ENCODE measurements around the gene CLEC2D. TPM values are rescaled to one million over a fixed set of nuclear protein-coding genes. Genes with fewer than 3 reads are reported as not detected.

Gene CLEC2D
- total RNA-seq, 1 experiment from 2014 or later = 2.9 TPM

GRCh38 chr12:9648701-9649531, 20.6 kb upstream of the CLEC2D start:
- peak overlapping the region; percentile 80 for H2AFZ ChIP-seq (ENCODE audit: low read length)
- H3K27ac ChIP-seq (ENCODE audit: low read length) = peak overlapping the region; percentile 87
- BruUV-seq (replicated peaks) = no TSS peak
- ChIA-PET POLR2A (ENCODE audit: unreplicated experiment) (no interaction called here), CTCF (no interaction called here)
- intact Hi-C loops (cut with micrococcal nuclease) = loop anchor here (2.0 to 5.0 kb wide), 3 partner anchors 14 to 73 kb away; no protein-coding TSS in a partner anchor
- H3F3A ChIP-seq (ENCODE audit: low read length, unreplicated experiment) = no peaks in the 10 kb centered on the region
- peak overlapping the region; percentile 89 for H3K4me2 ChIP-seq (ENCODE audit: low read length)
- no peaks in the 10 kb centered on the region for H3K27me3 ChIP-seq (ENCODE audit: low read length)
- no peak for ATAC-seq
- no peak for DNase-seq
- no peaks in the 10 kb centered on the region for H3K36me3 ChIP-seq (ENCODE audit: low read depth, low read length)
- peaks cover 28% of the 10 kb centered on the region for H3K4me1 ChIP-seq (ENCODE audit: insufficient read depth, low read length)
- H4K20me1 ChIP-seq (ENCODE audit: low read length) = no peaks in the 10 kb centered on the region
- H3K9me3 ChIP-seq (ENCODE audit: low read length) = no peaks in the 10 kb centered on the region
- H3K79me2 ChIP-seq (ENCODE audit: low read length) = peaks cover 42% of the 10 kb centered on the region
- no peak for TF ChIP-seq CTCF (conservative IDR thresholded peaks at IDR 0.05; ENCODE audit: low read depth, low read length)
- TF ChIP-seq EZH2phosphoT487 (IDR thresholded peaks at IDR 0.05; ENCODE audit: borderline replicate concordance, low read length) = no peak
- no peak for TF ChIP-seq EZH2 (IDR thresholded peaks at IDR 0.05; ENCODE audit: low read length, unreplicated experiment)
- peak overlapping the region; percentile 77 for H3K4me3 ChIP-seq (ENCODE audit: low read length)
- peak overlapping the region; percentile 79 for H3K9ac ChIP-seq (ENCODE audit: low read length)
- no peaks in the 10 kb centered on the region for H3K9me2 ChIP-seq (replicated peaks; ENCODE audit: low read length)

- no TSS peak for BruUV-seq (replicated peaks)
- intact Hi-C loops (cut with micrococcal nuclease) = loop anchor here (2.0 to 5.0 kb wide), 3 partner anchors 15 to 73 kb away; no protein-coding TSS in a partner anchor
Measured at GRCh38 chr12:9649532-9649940, 20.0 kb upstream of the CLEC2D start.

More at GRCh38 chr12:9649532-9649940, 20.0 kb upstream of the CLEC2D start:
- ChIA-PET POLR2A (ENCODE audit: unreplicated experiment) (no interaction called here), CTCF (no interaction called here)
- no peaks in the 10 kb centered on the region for H3F3A ChIP-seq (ENCODE audit: low read length, unreplicated experiment)
- H3K36me3 ChIP-seq (ENCODE audit: low read depth, low read length) = no peaks in the 10 kb centered on the region
- TF ChIP-seq CTCF (conservative IDR thresholded peaks at IDR 0.05; ENCODE audit: low read depth, low read length) = no peak
- no peak for TF ChIP-seq EZH2phosphoT487 (IDR thresholded peaks at IDR 0.05; ENCODE audit: borderline replicate concordance, low read length)
- TF ChIP-seq EZH2 (IDR thresholded peaks at IDR 0.05; ENCODE audit: low read length, unreplicated experiment) = no peak
- H3K9me2 ChIP-seq (replicated peaks; ENCODE audit: low read length) = no peaks in the 10 kb centered on the region
- H3K79me2 ChIP-seq (ENCODE audit: low read length) = peaks cover 42% of the 10 kb centered on the region
- H3K27ac ChIP-seq (ENCODE audit: low read length) = peak overlapping the region; percentile 87
- peak overlapping the region; percentile 89 for H3K4me2 ChIP-seq (ENCODE audit: low read length)
- peak overlapping the region; percentile 77 for H3K4me3 ChIP-seq (ENCODE audit: low read length)
- peak overlapping the region; percentile 79 for H3K9ac ChIP-seq (ENCODE audit: low read length)
- peak overlapping the region; percentile 80 for H2AFZ ChIP-seq (ENCODE audit: low read length)
- peaks cover 28% of the 10 kb centered on the region for H3K4me1 ChIP-seq (ENCODE audit: insufficient read depth, low read length)
- H3K9me3 ChIP-seq (ENCODE audit: low read length) = no peaks in the 10 kb centered on the region
- no peak for DNase-seq
- H3K27me3 ChIP-seq (ENCODE audit: low read length) = no peaks in the 10 kb centered on the region
- H4K20me1 ChIP-seq (ENCODE audit: low read length) = no peaks in the 10 kb centered on the region
- no peak for ATAC-seq
